Fibroblast of lung (primary cell): ENCODE data around the gene DEFB125. TPM values are rescaled to one million over a fixed set of nuclear protein-coding genes. Genes with fewer than 3 reads are reported as not detected.
"Not testable (repeated sequence)": the region's sequence is repeated elsewhere in the genome, so short reads cannot be mapped to it uniquely, and the experiment has no call there.

Experiments
- DNase-seq, 2 donors: peaks; one replicate each; pipeline versions ENCODE4 v3.0.0 to v3.0.0-alpha.2; 2010; ENCODE audit warnings: low read depth in 2 of 2
- H2AFZ ChIP-seq: 2 replicates; pipeline ENCODE4 v1.5.1; 2012; ENCODE audit warnings: low read length, control low read depth, inconsistent platforms
- H3K27ac ChIP-seq: 2 replicates; pipeline ENCODE4 v1.5.1; 2011; ENCODE audit warnings: low read length, control low read depth; ENCODE audit not compliant: insufficient read depth
- H3K27me3 ChIP-seq: 2 replicates; pipeline ENCODE4 v1.5.1; 2011; ENCODE audit warnings: mild to moderate bottlenecking, low read length; ENCODE audit not compliant: control insufficient read depth, insufficient read depth
- H3K36me3 ChIP-seq: 2 replicates; pipeline ENCODE4 v1.5.1; 2011; ENCODE audit warnings: low read length; ENCODE audit not compliant: control insufficient read depth, insufficient read depth
- H3K4me1 ChIP-seq: 2 replicates; pipeline ENCODE4 v1.5.1; 2011; ENCODE audit warnings: low read length; ENCODE audit not compliant: control insufficient read depth, insufficient read depth; ENCODE audit errors: extremely low read depth
- H3K4me2 ChIP-seq: 2 replicates; pipeline ENCODE4 v1.5.1; 2011; ENCODE audit warnings: low read length, control low read depth; ENCODE audit not compliant: insufficient read depth; ENCODE audit errors: extremely low read depth
- H3K4me3 ChIP-seq, 4 experiments: fragments of 200-600 bp in 1 of 4; sonication (generic) in 1 of 4; replicated peaks in 1 of 4; 2 replicates each; pipeline ENCODE4 v1.5.1; 2011 to 2016; ENCODE audit warnings: low read length in 4 of 4, low read depth in 3 of 4, mild to moderate bottlenecking in 3 of 4, control low read depth in 2 of 4, inconsistent platforms in 1 of 4, mixed read lengths in 1 of 4; ENCODE audit not compliant: insufficient read depth in 1 of 4; ENCODE audit errors: control extremely low read depth in 1 of 4
- H3K79me2 ChIP-seq: 2 replicates; pipeline ENCODE4 v1.5.1; 2012; ENCODE audit warnings: mild to moderate bottlenecking, low read length, inconsistent platforms; ENCODE audit not compliant: control insufficient read depth, insufficient read depth
- H3K9ac ChIP-seq: 2 replicates; pipeline ENCODE4 v1.5.1; 2011; ENCODE audit warnings: mild to moderate bottlenecking, low read length, control low read depth; ENCODE audit not compliant: insufficient read depth
- H3K9me3 ChIP-seq: 2 replicates; pipeline ENCODE4 v1.5.1; 2012; ENCODE audit warnings: low read depth, low read length; ENCODE audit not compliant: control insufficient read depth, insufficient read depth
- H4K20me1 ChIP-seq: 2 replicates; pipeline ENCODE4 v1.5.1; 2011; ENCODE audit warnings: low read length; ENCODE audit not compliant: control insufficient read depth, insufficient read depth; ENCODE audit errors: extremely low read depth
- EZH2 ChIP-seq: IDR thresholded peaks from 2 replicates; pipeline ENCODE4 v1.5.1; 2012; ENCODE audit warnings: low read length, control low read depth, mild to moderate bottlenecking; ENCODE audit errors: missing control alignments
- polyA plus RNA-seq, 2 donors: library from polyadenylated mRNA; depleted of rRNA in 1 of 2; stranded (reverse) in 1 of 2; unstranded in 1 of 2; fragments of >200 nt; gene quantifications; 2 replicates each; pipeline ENCODE4 v1.2.1, GENCODE V29; 2011 to 2012; ENCODE audit warnings: missing spikeins in 1 of 2
- total RNA-seq: library from RNA; depleted of rRNA; stranded (reverse); fragments of >200 nt; gene quantifications from 2 replicates; pipeline ENCODE4 v1.2.1, GENCODE V29; 2014
- TF ChIP-seq, protein P1 (sequence below), 2 donors: IDR thresholded peaks in 1 of 2; conservative IDR thresholded peaks in 1 of 2; 1 replicate in 1 of 2; 2 replicates in 1 of 2; pipeline ENCODE4 v1.5.1; 2011 to 2012; ENCODE audit warnings: low read length in 2 of 2, control low read depth in 1 of 2, inconsistent platforms in 1 of 2, low read depth in 1 of 2, mild to moderate bottlenecking in 1 of 2

DEFB125 gene
- total and polyA plus RNA-seq, 2 donors (not counting 1 experiment from before 2014, with no cell fraction given), result not detected

DNA sequence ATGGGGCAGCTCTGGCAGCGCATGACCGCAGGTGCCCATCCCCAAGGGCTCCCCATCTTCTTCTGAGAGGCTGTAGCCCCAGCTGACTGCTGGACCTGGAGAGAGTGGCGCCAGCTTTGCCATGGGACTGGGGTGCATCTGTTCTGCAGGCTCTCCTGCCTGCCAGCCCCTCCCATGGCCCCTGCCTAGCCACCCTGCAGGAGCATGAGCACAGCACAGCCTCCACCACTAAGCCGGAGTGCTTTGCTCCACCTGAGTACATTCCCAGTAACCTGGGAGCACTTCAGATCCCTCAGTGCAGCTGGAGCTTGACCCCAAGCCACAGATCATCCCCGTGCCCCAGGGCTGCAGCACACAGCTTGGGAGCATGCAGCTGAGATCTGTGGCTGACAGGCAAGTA, 16.0 kb downstream of the DEFB125 start:
- Histone ChIP-seq H3K36me3 (no peaks in the 10 kb centered on the region), H3K4me1 (no peaks in the 10 kb centered on the region), H4K20me1 (no peaks in the 10 kb centered on the region), H3K27ac (no peak overlapping the region), H3K4me2 (no peak overlapping the region), H2AFZ (no peak overlapping the region), H3K27me3 (no peaks in the 10 kb centered on the region), H3K9me3 (no peaks in the 10 kb centered on the region), H3K4me3 (no peak overlapping the region), H3K79me2 (no peaks in the 10 kb centered on the region), H3K9ac (no peak overlapping the region)
- TF ChIP-seq, protein P1, sequence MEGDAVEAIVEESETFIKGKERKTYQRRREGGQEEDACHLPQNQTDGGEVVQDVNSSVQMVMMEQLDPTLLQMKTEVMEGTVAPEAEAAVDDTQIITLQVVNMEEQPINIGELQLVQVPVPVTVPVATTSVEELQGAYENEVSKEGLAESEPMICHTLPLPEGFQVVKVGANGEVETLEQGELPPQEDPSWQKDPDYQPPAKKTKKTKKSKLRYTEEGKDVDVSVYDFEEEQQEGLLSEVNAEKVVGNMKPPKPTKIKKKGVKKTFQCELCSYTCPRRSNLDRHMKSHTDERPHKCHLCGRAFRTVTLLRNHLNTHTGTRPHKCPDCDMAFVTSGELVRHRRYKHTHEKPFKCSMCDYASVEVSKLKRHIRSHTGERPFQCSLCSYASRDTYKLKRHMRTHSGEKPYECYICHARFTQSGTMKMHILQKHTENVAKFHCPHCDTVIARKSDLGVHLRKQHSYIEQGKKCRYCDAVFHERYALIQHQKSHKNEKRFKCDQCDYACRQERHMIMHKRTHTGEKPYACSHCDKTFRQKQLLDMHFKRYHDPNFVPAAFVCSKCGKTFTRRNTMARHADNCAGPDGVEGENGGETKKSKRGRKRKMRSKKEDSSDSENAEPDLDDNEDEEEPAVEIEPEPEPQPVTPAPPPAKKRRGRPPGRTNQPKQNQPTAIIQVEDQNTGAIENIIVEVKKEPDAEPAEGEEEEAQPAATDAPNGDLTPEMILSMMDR (conservative IDR thresholded peaks at IDR 0.05 in 1 of 2, IDR thresholded peaks at IDR 0.05 in 1 of 2; ENCODE audit: low read depth in 1 of 2, low read length in 2 of 2), result no peak
- TF ChIP-seq EZH2, result no peak
- DNase-seq, result no peak

DNA sequence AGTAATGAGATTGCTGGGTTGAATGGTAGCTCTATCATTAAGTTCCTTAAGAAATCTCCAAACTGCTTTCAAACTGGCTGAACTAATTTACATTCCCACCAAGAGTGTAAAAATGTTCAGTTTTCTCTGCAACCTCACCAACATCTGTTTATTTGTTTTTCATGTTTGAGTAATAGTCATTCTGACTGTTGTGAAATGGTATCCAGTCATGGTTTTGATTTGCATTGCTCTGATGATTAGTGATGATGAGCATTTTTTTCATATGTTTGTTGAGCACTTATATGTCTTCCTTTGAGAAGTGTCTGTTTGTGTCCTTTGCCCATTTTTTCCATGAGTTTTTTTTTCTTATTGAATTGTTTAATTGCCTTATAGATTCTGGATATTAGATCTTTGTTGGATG, 24.9 kb downstream of the DEFB125 start:
- no peak overlapping the region for H2AFZ ChIP-seq
- H3K27me3 ChIP-seq, result no peaks in the 10 kb centered on the region
- TF ChIP-seq, protein P1 (conservative IDR thresholded peaks at IDR 0.05 in 1 of 2, IDR thresholded peaks at IDR 0.05 in 1 of 2; ENCODE audit: low read depth in 1 of 2, low read length in 2 of 2), result no peak
- TF ChIP-seq EZH2, result no peak
- no peak overlapping the region for H3K9ac ChIP-seq
- no peak for DNase-seq
- H3K27ac ChIP-seq, result no peak overlapping the region
- no peaks in the 10 kb centered on the region for H3K36me3 ChIP-seq
- no peaks in the 10 kb centered on the region for H3K79me2 ChIP-seq
- no peak overlapping the region for H3K4me2 ChIP-seq
- H3K9me3 ChIP-seq, result no peaks in the 10 kb centered on the region
- H3K4me3 ChIP-seq, result no peak overlapping the region
- H3K4me1 ChIP-seq, result no peaks in the 10 kb centered on the region
- H4K20me1 ChIP-seq, result no peaks in the 10 kb centered on the region

DNA sequence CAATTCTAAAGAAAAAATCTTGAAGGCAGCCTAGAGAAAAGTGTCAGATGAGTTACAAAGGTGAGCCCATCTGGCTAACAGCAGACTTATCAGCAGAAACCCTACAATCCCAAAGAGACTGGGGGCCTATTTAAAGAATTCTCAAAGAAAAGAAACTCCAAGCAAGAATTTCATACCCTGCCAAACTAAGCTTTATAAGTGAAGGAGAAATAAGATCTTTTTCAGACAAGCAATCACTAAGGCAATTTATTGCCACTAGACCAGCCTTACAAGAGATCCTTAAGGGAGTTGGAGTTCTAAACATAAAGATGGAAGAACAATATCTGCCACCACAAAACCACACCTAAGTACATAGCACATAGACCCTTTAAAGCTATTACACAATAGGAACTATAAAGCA, 30.0 kb downstream of the DEFB125 start:
- H3K79me2 ChIP-seq, result no peaks in the 10 kb centered on the region
- H3K27me3 ChIP-seq, result no peaks in the 10 kb centered on the region
- no peak overlapping the region for H3K4me2 ChIP-seq
- H3K9me3 ChIP-seq, result no peaks in the 10 kb centered on the region
- TF ChIP-seq, protein P1 (conservative IDR thresholded peaks at IDR 0.05 in 1 of 2, IDR thresholded peaks at IDR 0.05 in 1 of 2; ENCODE audit: low read depth in 1 of 2, low read length in 2 of 2), result no peak
- no peak overlapping the region for H3K27ac ChIP-seq
- no peaks in the 10 kb centered on the region for H3K36me3 ChIP-seq
- H3K4me1 ChIP-seq, result no peaks in the 10 kb centered on the region
- no peak overlapping the region for H2AFZ ChIP-seq
- H3K9ac ChIP-seq, result no peak overlapping the region
- no peaks in the 10 kb centered on the region for H4K20me1 ChIP-seq
- DNase-seq, result no peak
- no peak overlapping the region for H3K4me3 ChIP-seq

DNA sequence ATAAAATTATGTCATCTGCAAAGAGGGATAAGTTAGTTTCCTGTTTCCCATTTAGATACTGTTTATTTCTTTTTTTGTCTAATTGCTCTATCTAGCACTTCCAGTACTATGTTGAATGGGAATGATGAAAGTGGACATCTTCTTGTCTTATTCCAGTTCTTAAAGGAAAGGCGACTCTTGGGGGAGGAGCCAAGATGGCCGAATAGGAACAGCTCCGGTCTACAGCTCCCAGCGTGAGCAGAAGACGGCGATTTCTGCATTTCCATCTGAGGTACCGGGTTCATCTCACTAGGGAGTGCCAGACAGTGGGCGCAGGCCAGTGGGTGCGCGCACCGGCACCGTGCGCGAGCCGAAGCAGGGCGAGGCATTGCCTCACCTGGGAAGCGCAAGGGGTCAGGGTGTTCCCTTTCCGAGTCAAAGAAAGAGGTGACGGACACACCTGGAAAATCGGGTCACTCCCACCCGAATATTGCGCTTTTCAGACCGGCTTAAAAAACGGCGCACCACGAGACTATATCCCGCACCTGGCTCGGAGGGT, 42.4 kb downstream of the DEFB125 start:
- not testable (repeated sequence) for H2AFZ ChIP-seq, H3K4me3 ChIP-seq, H3K27me3 ChIP-seq, H3K9me3 ChIP-seq, H4K20me1 ChIP-seq, H3K36me3 ChIP-seq, H3K27ac ChIP-seq, H3K4me2 ChIP-seq, H3K79me2 ChIP-seq, H3K4me1 ChIP-seq, H3K9ac ChIP-seq, DNase-seq
